Measurements from ENCODE around the gene MST1R.
"Not testable (repeated sequence)": the region's sequence is repeated elsewhere in the genome, so short reads cannot be mapped to it uniquely, and the experiment has no call there.

MST1R gene

GRCh38 chr3:49911611-49912010 lies 7.9 kb upstream of the MST1R start:
- DNase-seq, result no peak

- no peak for DNase-seq
These were observed 7.4 kb upstream of the MST1R start for GRCh38 chr3:49911124-49911420.

GRCh38 chr3:49910409-49911123 lies 6.9 kb upstream of the MST1R start:
- DNase-seq, result no peak

- DNase-seq, result no peak
These were observed 4.9 kb upstream of the MST1R start for GRCh38 chr3:49908373-49909199.

GRCh38 chr3:49906073-49906743 lies 2.5 kb upstream of the MST1R start:
- peak in 20 of 51 donors; percentile 3 to 48 (median 18) for DNase-seq

GRCh38 chr3:49904448-49904847 lies 775 bp upstream of the MST1R start:
- DNase-seq, result not testable (repeated sequence)

GRCh38 chr3:49902511-49903345 lies 945 bp downstream of the MST1R start:
- no peak for DNase-seq

GRCh38 chr3:49901366-49902339 lies 2.0 kb downstream of the MST1R start:
- no peak for DNase-seq

GRCh38 chr3:49900491-49901153 lies 3.1 kb downstream of the MST1R start:
- DNase-seq, result peak in 8 of 51 donors; percentile 7 to 64 (median 22)

GRCh38 chr3:49899815-49900214 lies 3.9 kb downstream of the MST1R start:
- DNase-seq, result no peak

- no peak for DNase-seq
These were observed 4.7 kb downstream of the MST1R start for GRCh38 chr3:49898991-49899390.

GRCh38 chr3:49896345-49896744 lies 7.3 kb downstream of the MST1R start:
- DNase-seq, result peak in 1 of 51 donors; percentile 28

- no peak for DNase-seq
These were observed 7.9 kb downstream of the MST1R start for GRCh38 chr3:49895791-49896190.

GRCh38 chr3:49889296-49889695 lies 14.4 kb downstream of the MST1R start:
- no peak for DNase-seq

- DNase-seq, result no peak
These were observed 16.8 kb downstream of the MST1R start for GRCh38 chr3:49886922-49887265.

GRCh38 chr3:49883998-49884397 lies 19.7 kb downstream of the MST1R start:
- no peak for DNase-seq

- DNase-seq, result peak in 1 of 51 donors; percentile 20
These were observed 21.5 kb downstream of the MST1R start for GRCh38 chr3:49882166-49882565.

- no peak for DNase-seq
These were observed 22.9 kb downstream of the MST1R start for GRCh38 chr3:49880581-49881315.

- no peak for DNase-seq
These were observed 24.0 kb downstream of the MST1R start for GRCh38 chr3:49879721-49880120.
